Liver (tissue), 9 donors: ENCODE data around the gene PRSS56. TPM values are rescaled to one million over a fixed set of nuclear protein-coding genes. Genes with fewer than 3 reads are reported as not detected.

Source experiments
- DNase-seq: peaks from one replicate; pipeline ENCODE4 v3.0.0-alpha.2; 2017; ENCODE audit warnings: low spot score
- H3K27ac ChIP-seq, 2 donors: one replicate each; pipeline ENCODE4 v1.7.0; 2013; ENCODE audit warnings: inconsistent platforms in 2 of 2, low read length in 2 of 2, control low read depth in 1 of 2, low read depth in 1 of 2, mild to moderate bottlenecking in 1 of 2
- H3K27me3 ChIP-seq, 4 donors: one replicate each; pipeline versions ENCODE4 v1.6.1 to v1.7.0; 2013; ENCODE audit warnings: low read length in 3 of 4, inconsistent platforms in 1 of 4, mild to moderate bottlenecking in 1 of 4, moderate library complexity in 1 of 4; ENCODE audit not compliant: control insufficient read depth in 4 of 4, insufficient read depth in 4 of 4
- H3K36me3 ChIP-seq, 4 donors: one replicate each; pipeline versions ENCODE4 v1.6.1 to v1.7.0; 2013; ENCODE audit warnings: low read length in 3 of 4, mild to moderate bottlenecking in 3 of 4, low read depth in 1 of 4, moderate library complexity in 1 of 4; ENCODE audit not compliant: control insufficient read depth in 4 of 4, insufficient read depth in 3 of 4
- H3K4me1 ChIP-seq, 4 donors: one replicate each; pipeline versions ENCODE4 v1.6.1 to v1.7.0; 2013; ENCODE audit warnings: low read length in 3 of 4, mild to moderate bottlenecking in 3 of 4, moderate library complexity in 1 of 4; ENCODE audit not compliant: control insufficient read depth in 4 of 4, insufficient read depth in 4 of 4
- H3K4me3 ChIP-seq, 3 donors: one replicate each; pipeline versions ENCODE4 v1.6.1 to v1.7.0; 2013; ENCODE audit warnings: low read length in 3 of 3, control low read depth in 1 of 3, low read depth in 1 of 3, mild to moderate bottlenecking in 1 of 3
- H3K9ac ChIP-seq, 2 donors: one replicate each; pipeline ENCODE4 v1.7.0; 2013; ENCODE audit warnings: low read length in 2 of 2, mild to moderate bottlenecking in 2 of 2, moderate library complexity in 2 of 2, control low read depth in 1 of 2, low read depth in 1 of 2
- H3K9me3 ChIP-seq, 4 donors: one replicate each; pipeline versions ENCODE4 v1.6.1 to v1.7.0; 2013; ENCODE audit warnings: low read length in 3 of 4; ENCODE audit not compliant: control insufficient read depth in 4 of 4
- EGR1 ChIP-seq, 2 donors: IDR thresholded peaks; 2 replicates each; pipeline ENCODE4 v1.6.1; 2016 to 2018; ENCODE audit warnings: antibody characterized with exemption in 2 of 2, low read depth in 2 of 2
- FOXA1 ChIP-seq: IDR thresholded peaks from 2 replicates; pipeline ENCODE4 v1.6.1; 2016; ENCODE audit warnings: antibody characterized with exemption
- FOXA2 ChIP-seq: IDR thresholded peaks from 2 replicates; pipeline ENCODE4 v1.6.1; 2016; ENCODE audit warnings: antibody characterized with exemption
- GABPA ChIP-seq, 2 donors: IDR thresholded peaks in 1 of 2; conservative IDR thresholded peaks in 1 of 2; 2 replicates each; pipeline ENCODE4 v1.6.1; 2016; ENCODE audit warnings: antibody characterized with exemption in 2 of 2, mild to moderate bottlenecking in 1 of 2, moderate library complexity in 1 of 2
- HNF4A ChIP-seq, 2 donors: conservative IDR thresholded peaks; 2 replicates each; pipeline ENCODE4 v1.6.1; 2016; ENCODE audit warnings: antibody characterized with exemption in 2 of 2, mild to moderate bottlenecking in 2 of 2
- JUND ChIP-seq, 2 donors: IDR thresholded peaks; 2 replicates each; pipeline ENCODE4 v1.6.1; 2016; ENCODE audit warnings: antibody characterized with exemption in 2 of 2
- NR2F2 ChIP-seq: IDR thresholded peaks from 2 replicates; pipeline ENCODE4 v1.6.1; 2016; ENCODE audit warnings: antibody characterized with exemption
- RAD21 ChIP-seq, 2 donors: IDR thresholded peaks; 2 replicates each; pipeline ENCODE4 v1.6.1; 2016; ENCODE audit warnings: antibody characterized with exemption in 2 of 2, mild to moderate bottlenecking in 2 of 2
- RXRA ChIP-seq, 2 donors: IDR thresholded peaks; 2 replicates each; pipeline ENCODE4 v1.6.1; 2017 to 2018; ENCODE audit warnings: antibody characterized with exemption in 2 of 2, mild to moderate bottlenecking in 1 of 2
- SP1 ChIP-seq: IDR thresholded peaks from 2 replicates; pipeline ENCODE4 v1.6.1; 2018; ENCODE audit warnings: antibody characterized with exemption, mild to moderate bottlenecking
- TAF1 ChIP-seq: conservative IDR thresholded peaks from 2 replicates; pipeline ENCODE4 v1.6.1; 2016; ENCODE audit warnings: antibody characterized with exemption, mild to moderate bottlenecking
- YY1 ChIP-seq: IDR thresholded peaks from 2 replicates; pipeline ENCODE4 v1.6.1; 2016; ENCODE audit warnings: antibody characterized with exemption, mild to moderate bottlenecking
- WGBS: extraction: QIAGEN DNeasy Blood & Tissue Kit; methylation state at CpG from one replicate; pipeline ENCODE4 v1.1.7; 2013; 5-methylcytosine and 5-hydroxymethylcytosine counted together
- polyA plus RNA-seq, 2 donors: library from polyadenylated mRNA; stranded (reverse) in 1 of 2; unstranded in 1 of 2; fragments of 200-250 nt in 1 of 2; fragments of >200 nt in 1 of 2; fragmentation: Nextera tagmentation in 1 of 2; extraction: Ambion mirVana in 1 of 2; gene quantifications; one replicate each; pipeline versions ENCODE4 v1.2.1 to v1.2.3, GENCODE V29; 2013 to 2015
- total RNA-seq, 2 donors: library from RNA; depleted of rRNA; stranded (reverse); fragments of >200 nt; gene quantifications; one replicate each; pipeline ENCODE4 v1.2.3, GENCODE V29; 2014
- TF ChIP-seq, protein P1 (sequence below): fragments of 150-350 bp; IDR thresholded peaks from 2 replicates; pipeline ENCODE4 v1.5.1; 2017; ENCODE audit warnings: improper control_type of control experiment, low read depth, low read length; ENCODE audit not compliant: missing input control
- TF ChIP-seq, protein P2 (sequence below): IDR thresholded peaks from 2 replicates; pipeline ENCODE4 v1.6.1; 2016; ENCODE audit warnings: antibody characterized with exemption, mild to moderate bottlenecking
- TF ChIP-seq, protein P3 (sequence below): IDR thresholded peaks from 2 replicates; pipeline ENCODE4 v1.6.1; 2016; ENCODE audit warnings: antibody characterized with exemption
- donor health status: healthy.
- donor health status: healthy.
- donor health status: healthy.
- donor health status: healthy.
- donor health status: healthy.

Gene PRSS56
- total and polyA plus RNA-seq, 4 donors = 0.02 TPM; not detected in 3

DNA sequence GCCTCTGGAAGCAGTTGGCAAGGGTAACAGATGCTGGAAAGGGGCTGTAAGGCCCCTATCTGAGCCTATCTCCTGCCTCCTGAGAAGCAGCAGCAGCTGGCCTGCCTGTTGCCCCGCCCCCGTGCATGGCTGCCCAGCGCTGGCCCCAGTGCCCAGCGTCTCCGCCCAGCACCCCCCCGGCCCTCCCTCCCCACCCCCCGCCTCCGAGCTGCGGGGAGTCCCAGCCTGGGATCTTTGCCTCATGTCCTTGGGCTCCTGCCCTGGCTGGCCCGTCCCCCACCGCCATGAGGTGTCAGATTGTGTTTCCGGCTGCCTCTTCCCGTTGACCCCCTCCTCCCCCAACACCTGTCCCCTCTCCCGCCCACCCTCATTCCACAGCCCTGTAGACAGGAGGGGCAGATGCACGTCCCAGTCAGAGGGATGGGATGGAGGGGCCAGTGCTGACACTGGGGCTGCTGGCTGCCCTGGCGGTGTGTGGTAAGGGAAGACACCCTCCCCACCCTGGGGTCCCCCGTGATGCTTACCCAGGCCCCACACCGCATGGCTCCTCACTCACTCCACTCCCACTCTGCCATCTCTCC lies 5.7 kb downstream of the PRSS56 start, which contains the start of gene CHRND:
CHRND (plus strand) TSS at position 370 of the 581 bp plus-strand sequence; CDS start at position 426, 56 bp downstream.
- Histone ChIP-seq H3K9me3 (no peaks in the 10 kb centered on the region), H3K27ac (no peak within 1 kb of the TSS), H3K9ac (no peak within 1 kb of the TSS), H3K36me3 (no peaks in the 10 kb centered on the region), H3K4me3 (no peak within 1 kb of the TSS), H3K4me1 (peaks cover 7 to 22% (median 13%) of the 10 kb centered on the region in 4 donors), H3K27me3 (peaks cover 0 to 10% (median 5%) of the 10 kb centered on the region in 4 donors)
- no peak for TF ChIP-seq NR2F2
- TF ChIP-seq HNF4A (conservative IDR thresholded peaks at IDR 0.05) = no peak
- TF ChIP-seq RAD21 (IDR thresholded peaks at IDR 0.05) = no peak
- TF ChIP-seq, protein P1, sequence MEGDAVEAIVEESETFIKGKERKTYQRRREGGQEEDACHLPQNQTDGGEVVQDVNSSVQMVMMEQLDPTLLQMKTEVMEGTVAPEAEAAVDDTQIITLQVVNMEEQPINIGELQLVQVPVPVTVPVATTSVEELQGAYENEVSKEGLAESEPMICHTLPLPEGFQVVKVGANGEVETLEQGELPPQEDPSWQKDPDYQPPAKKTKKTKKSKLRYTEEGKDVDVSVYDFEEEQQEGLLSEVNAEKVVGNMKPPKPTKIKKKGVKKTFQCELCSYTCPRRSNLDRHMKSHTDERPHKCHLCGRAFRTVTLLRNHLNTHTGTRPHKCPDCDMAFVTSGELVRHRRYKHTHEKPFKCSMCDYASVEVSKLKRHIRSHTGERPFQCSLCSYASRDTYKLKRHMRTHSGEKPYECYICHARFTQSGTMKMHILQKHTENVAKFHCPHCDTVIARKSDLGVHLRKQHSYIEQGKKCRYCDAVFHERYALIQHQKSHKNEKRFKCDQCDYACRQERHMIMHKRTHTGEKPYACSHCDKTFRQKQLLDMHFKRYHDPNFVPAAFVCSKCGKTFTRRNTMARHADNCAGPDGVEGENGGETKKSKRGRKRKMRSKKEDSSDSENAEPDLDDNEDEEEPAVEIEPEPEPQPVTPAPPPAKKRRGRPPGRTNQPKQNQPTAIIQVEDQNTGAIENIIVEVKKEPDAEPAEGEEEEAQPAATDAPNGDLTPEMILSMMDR = no peak
- TF ChIP-seq, protein P2, sequence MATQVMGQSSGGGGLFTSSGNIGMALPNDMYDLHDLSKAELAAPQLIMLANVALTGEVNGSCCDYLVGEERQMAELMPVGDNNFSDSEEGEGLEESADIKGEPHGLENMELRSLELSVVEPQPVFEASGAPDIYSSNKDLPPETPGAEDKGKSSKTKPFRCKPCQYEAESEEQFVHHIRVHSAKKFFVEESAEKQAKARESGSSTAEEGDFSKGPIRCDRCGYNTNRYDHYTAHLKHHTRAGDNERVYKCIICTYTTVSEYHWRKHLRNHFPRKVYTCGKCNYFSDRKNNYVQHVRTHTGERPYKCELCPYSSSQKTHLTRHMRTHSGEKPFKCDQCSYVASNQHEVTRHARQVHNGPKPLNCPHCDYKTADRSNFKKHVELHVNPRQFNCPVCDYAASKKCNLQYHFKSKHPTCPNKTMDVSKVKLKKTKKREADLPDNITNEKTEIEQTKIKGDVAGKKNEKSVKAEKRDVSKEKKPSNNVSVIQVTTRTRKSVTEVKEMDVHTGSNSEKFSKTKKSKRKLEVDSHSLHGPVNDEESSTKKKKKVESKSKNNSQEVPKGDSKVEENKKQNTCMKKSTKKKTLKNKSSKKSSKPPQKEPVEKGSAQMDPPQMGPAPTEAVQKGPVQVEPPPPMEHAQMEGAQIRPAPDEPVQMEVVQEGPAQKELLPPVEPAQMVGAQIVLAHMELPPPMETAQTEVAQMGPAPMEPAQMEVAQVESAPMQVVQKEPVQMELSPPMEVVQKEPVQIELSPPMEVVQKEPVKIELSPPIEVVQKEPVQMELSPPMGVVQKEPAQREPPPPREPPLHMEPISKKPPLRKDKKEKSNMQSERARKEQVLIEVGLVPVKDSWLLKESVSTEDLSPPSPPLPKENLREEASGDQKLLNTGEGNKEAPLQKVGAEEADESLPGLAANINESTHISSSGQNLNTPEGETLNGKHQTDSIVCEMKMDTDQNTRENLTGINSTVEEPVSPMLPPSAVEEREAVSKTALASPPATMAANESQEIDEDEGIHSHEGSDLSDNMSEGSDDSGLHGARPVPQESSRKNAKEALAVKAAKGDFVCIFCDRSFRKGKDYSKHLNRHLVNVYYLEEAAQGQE = no peak
- TF ChIP-seq SP1 = no peak
- no peak for TF ChIP-seq FOXA2
- no peak for TF ChIP-seq RXRA (IDR thresholded peaks at IDR 0.05)
- WGBS = 24% methylated on average over 18 of the region's 18 CpGs
- DNase-seq = no peak

DNA sequence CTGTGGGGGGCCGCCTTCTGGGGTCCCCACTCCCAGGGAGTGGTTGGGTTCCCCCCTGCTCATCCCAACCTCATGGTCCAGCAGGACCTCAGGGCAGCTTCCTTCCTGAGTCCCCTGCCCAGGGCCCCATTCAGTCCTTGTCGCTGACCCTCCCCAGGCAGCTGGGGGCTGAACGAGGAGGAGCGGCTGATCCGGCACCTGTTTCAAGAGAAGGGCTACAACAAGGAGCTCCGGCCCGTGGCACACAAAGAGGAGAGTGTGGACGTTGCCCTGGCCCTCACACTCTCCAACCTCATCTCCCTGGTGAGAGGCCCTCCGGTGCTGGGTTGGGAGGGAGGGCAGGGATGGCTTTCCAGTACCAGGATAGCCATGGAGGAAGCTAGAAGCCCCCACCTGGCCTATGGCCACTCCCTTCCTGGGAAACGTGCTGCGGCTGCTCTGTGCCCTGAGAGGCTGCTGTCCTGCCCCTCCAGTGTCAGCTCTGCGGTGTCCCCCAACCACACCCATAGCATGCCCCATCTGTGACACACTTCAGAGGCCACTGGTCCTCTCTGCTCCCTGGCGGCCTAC lies 6.3 kb downstream of the PRSS56 start:
- peaks cover 0 to 10% (median 5%) of the 10 kb centered on the region in 4 donors for H3K27me3 ChIP-seq
- H3K4me3 ChIP-seq = no peak overlapping the region
- no peak overlapping the region for H3K27ac ChIP-seq
- no peaks in the 10 kb centered on the region for H3K36me3 ChIP-seq
- peaks cover 7 to 22% (median 13%) of the 10 kb centered on the region in 4 donors for H3K4me1 ChIP-seq
- TF ChIP-seq GABPA (IDR thresholded peaks at IDR 0.05 in 1 of 2, conservative IDR thresholded peaks at IDR 0.05 in 1 of 2) (no peak), TAF1 (no peak), EGR1 (IDR thresholded peaks at IDR 0.05; ENCODE audit: low read depth in 2 of 2) (no peak), JUND (IDR thresholded peaks at IDR 0.05) (no peak), NR2F2 (no peak), FOXA1 (no peak), YY1 (no peak), RAD21 (IDR thresholded peaks at IDR 0.05) (no peak), HNF4A (conservative IDR thresholded peaks at IDR 0.05) (no peak)
- TF ChIP-seq, protein P3, sequence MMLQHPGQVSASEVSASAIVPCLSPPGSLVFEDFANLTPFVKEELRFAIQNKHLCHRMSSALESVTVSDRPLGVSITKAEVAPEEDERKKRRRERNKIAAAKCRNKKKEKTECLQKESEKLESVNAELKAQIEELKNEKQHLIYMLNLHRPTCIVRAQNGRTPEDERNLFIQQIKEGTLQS = no peak
- no peaks in the 10 kb centered on the region for H3K9me3 ChIP-seq
- 81% methylated on average over 13 of the region's 13 CpGs for WGBS
- no peak overlapping the region for H3K9ac ChIP-seq
- DNase-seq = no peak
